Erythroblast (primary cell): ENCODE data around the gene NPRL2.
A peak's percentile ranks its signal among the peaks of the same experiment; 100 is the strongest.

Source experiments
- DNase-seq, 2 experiments: peaks; one replicate each; lab custom pipeline; 2025; lab: John Stamatoyannopoulos, UW
- GATA1 ChIP-seq: IDR thresholded peaks from 2 replicates; pipeline ENCODE4 v1.6.1; 2011; ENCODE audit warnings: low read depth, mild to moderate bottlenecking, control low read depth, low read length, moderate library complexity
- POLR2A ChIP-seq: IDR thresholded peaks from 2 replicates; pipeline ENCODE4 v1.6.1; 2011; ENCODE audit warnings: mild to moderate bottlenecking, low read length

Gene NPRL2

DNA sequence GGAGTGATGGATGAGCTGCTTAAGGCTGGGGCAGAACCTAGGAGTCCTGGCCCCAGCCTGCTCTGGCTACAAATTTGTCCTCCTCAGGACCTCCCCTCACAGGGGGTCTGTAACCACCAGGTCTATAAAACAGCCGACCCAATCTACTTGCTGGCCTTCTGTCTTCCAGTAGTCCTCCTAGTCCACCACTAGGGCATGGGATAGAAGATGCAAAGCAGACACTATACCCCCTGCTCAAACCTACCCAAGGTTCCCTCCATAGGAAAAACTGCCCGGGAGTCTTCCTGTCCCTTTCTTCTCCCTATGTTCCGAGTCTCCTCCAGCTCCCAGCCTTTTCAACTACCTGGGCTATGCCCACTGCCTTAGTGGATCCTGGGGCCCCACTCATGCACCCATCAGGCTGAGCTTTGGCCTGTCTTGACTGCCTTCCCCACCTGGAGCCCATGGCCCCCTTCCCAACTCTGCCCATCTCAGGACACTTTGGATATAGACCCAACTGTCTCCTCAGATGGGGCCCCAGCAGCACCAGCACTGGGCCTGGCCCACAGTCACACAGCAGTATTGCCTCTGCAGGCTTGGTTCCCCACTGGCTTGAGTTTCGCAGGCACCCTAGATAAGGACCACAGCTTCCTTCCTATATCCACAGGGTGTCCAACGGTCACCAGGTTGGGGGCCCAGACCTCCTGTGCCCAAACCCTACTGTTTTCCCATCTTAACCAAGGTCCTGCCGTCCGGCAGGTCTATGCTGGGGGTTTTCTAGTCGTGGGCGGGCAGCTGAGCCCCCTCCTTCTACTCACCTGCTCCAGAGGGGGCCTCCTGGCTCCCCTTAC, 52.5 kb downstream of the NPRL2 start:
- peak; percentile 52 to 62 for DNase-seq
- TF ChIP-seq GATA1 (no peak), POLR2A (no peak)

DNA sequence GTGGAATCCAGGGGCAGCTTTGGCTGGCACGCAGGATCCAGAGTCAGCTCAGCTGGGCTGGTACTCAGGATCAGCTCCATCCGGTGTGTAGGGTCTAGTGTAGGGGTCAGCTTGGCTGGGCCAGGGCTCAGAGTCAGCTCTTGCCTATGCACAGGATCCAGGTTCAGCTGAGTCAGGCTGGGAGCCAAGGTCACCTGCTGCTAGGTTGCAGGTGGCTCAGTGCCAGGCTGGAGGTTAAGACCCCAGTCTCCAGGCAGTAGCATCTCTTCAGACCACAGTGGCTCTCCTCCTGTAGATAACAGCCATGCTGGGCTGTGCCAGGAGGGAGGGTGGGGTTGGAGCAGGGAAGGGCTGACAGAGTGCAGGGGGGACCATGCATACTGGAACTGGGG, 53.2 kb downstream of the NPRL2 start:
- TF ChIP-seq POLR2A, result no peak
- no peak for TF ChIP-seq GATA1
- peak; percentile 71 to 75 for DNase-seq
